OCI-LY1 (cell line): Measurements from ENCODE around the gene ROR1.

Experiments
- EZH2 ChIP-seq: fragments of 200-600 bp; sonication (generic), shearing (Covaris generic); IDR thresholded peaks from 2 replicates; pipeline ENCODE4 v1.8.0; 2017; ENCODE audit warnings: borderline replicate concordance, mixed run types, mild to moderate bottlenecking, antibody characterized with exemption, low read length, moderate library complexity, mixed read lengths
- TF ChIP-seq, protein P1 (sequence below): fragments of 200-600 bp; sonication (generic), shearing (Covaris generic); IDR thresholded peaks from 2 replicates; pipeline ENCODE4 v1.5.1; 2017; ENCODE audit warnings: mild to moderate bottlenecking, antibody characterized with exemption, low read length, moderate library complexity, mixed read lengths

- TF ChIP-seq, protein P1, sequence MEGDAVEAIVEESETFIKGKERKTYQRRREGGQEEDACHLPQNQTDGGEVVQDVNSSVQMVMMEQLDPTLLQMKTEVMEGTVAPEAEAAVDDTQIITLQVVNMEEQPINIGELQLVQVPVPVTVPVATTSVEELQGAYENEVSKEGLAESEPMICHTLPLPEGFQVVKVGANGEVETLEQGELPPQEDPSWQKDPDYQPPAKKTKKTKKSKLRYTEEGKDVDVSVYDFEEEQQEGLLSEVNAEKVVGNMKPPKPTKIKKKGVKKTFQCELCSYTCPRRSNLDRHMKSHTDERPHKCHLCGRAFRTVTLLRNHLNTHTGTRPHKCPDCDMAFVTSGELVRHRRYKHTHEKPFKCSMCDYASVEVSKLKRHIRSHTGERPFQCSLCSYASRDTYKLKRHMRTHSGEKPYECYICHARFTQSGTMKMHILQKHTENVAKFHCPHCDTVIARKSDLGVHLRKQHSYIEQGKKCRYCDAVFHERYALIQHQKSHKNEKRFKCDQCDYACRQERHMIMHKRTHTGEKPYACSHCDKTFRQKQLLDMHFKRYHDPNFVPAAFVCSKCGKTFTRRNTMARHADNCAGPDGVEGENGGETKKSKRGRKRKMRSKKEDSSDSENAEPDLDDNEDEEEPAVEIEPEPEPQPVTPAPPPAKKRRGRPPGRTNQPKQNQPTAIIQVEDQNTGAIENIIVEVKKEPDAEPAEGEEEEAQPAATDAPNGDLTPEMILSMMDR, result no peak
- no peak for TF ChIP-seq EZH2
These were observed 117.4 kb downstream of the ROR1 start for GRCh38 chr1:63891060-63891690.
